GM18511 (cell line): ENCODE measurements around the gene ABT1.

Experiments used
- ATAC-seq: cut with Tn5 transposase; IDR thresholded peaks from one replicate; pipeline ENCODE4 v1.9.1; 2021; ENCODE audit warnings: mild to moderate bottlenecking, moderate library complexity; ENCODE audit not compliant: unreplicated experiment

The ABT1 gene

DNA sequence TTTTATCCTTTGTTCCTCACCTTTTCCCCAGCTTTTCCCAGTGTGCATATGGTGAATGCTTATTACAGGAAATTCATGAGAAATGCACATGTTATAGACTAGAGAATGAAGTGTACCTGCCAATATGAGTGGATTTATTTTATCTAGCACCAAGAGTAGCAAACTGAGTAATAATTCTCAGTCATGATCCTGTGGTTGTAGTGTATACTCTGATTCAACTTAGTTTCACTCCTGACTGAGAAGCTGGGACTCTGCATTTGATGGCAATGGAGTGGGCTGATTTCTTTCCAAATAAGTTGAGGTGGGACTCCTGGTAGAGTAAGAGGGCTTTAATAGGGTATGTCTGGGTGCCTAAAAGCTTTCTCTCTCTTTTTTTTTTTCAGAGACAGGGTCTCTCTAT lies 4.0 kb downstream of the ABT1 start:
- ATAC-seq = no peak

DNA sequence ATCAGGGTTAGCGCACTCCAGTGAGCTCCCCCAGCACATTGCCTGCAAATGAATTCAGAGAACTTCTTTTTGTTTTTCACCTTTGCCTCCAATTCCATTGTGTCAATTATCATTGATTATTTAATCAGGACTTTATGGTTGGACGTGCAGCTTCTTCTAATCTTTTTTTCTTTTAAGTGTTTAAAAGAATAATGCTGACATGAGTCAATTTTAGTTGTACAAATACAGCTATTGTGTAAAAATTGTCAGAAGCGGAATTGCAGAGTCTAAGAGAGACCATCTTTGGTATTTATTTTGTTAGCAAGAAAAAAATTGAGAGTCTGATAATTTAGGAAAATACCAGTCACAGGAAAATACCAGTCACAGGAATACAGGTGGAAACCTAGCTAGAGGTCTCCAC lies 5.5 kb downstream of the ABT1 start:
- no peak for ATAC-seq

DNA sequence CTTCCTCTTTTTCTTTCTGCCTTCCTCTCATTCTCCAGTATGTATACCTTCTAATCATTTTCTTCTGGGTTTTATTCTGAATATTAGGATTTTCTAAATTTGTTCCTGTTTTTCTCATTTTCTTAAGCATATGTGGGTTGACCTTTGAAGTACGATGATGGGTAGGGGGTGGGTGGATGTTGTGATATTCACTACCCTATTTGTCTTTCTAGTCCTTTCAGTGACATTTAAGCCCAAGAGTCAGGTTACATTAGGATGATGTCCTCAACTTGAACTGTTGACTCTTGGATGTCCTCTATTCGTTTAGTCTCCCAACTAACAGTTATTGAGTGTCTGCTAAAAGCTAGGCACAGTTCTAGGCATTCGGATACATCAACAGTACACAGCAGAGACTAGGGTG lies 7.3 kb downstream of the ABT1 start:
- no peak for ATAC-seq

DNA sequence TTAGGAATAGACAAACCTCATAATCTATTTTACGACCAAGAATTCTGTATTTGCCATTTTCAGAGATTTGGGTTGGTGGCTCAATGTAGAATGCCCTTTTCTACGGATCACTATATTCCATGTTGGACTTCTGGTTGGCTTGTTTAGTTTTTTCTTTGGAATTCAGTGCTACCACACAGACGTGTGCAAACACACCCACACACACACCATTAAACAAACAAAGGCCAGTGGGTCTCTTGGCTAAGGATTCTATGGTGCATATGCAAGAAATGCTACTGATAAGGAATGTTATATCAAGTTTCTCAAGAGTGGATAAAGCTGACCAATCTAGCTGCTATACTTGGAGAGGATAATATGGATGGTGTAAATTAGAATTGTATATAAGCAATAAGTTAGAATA lies 8.0 kb downstream of the ABT1 start:
- no peak for ATAC-seq

DNA sequence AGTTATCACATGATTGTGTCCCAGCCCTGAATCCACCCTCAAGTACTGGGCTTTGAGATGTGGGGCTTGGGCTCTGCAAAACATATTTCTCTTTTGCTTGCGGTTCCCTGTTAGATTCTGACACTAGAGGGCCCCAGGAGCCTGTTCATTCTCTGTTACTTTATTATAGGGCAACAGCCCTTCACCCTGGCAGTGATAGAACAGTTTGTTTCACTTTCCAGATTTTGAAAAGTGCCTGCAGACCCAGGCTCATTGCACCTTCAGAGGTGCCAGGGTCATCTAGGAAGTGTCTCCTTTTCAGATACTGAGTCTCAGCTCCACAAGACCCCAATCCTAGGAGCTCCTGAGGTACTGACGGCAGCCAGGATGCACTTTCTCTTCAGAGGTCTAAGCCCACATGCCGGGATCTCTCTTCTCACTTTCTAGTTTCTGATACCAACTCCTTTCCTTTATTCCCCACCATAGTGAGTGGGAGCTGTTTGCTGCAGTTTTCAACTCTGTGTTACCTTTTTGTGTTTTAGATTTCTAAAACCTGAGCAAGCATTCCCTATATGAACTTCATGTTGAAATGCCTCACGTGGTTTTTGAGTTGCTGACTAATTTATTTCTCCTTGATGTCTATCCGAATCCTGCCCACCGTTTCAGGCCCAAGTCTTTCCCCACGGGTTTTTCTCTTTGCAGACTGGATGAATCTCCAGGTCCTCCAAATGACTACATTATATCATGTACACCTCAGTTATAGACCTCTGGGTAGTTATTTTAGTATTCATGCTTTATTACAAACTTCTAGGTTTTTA lies 10.9 kb downstream of the ABT1 start:
- peak; percentile 75 for ATAC-seq

DNA sequence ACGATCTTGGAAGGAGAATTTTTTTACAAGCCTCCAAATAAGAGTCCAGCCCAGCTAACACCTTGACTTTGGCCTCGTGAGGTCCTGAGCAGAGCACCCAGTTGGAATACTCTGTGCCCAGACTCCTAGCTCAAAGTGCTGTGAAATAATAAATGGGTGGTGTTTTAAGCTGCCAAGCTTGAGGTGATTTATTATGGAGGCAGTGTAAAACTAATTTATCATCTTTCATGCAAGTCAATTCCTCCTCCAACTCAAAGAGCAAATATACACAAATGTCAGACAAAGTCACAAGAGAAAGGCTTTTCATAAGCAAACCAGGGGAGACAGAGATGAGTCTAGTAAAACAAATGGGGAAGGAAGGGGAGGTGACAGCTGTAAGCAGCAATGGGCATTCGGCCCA lies 12.7 kb downstream of the ABT1 start:
- no peak for ATAC-seq

DNA sequence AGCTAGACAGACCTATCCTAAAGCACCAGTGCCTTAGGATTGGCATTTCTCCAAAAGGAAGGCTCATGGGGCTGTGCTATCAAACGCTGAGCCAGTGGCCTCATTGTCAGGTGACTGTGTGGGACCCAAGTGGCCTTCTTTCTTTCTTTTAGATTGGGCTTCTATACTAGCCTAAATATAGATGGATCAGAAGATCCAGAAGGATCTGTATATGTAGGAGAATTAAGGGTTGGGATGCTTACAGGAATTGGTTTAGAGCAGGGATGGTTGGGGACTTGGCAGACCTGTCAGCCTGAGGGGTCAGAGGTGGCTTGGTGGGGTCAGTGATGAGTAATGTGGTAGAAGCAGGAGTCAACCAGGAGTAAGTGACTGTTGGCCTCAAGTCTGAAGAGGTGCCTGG lies 14.8 kb downstream of the ABT1 start:
- no peak for ATAC-seq

DNA sequence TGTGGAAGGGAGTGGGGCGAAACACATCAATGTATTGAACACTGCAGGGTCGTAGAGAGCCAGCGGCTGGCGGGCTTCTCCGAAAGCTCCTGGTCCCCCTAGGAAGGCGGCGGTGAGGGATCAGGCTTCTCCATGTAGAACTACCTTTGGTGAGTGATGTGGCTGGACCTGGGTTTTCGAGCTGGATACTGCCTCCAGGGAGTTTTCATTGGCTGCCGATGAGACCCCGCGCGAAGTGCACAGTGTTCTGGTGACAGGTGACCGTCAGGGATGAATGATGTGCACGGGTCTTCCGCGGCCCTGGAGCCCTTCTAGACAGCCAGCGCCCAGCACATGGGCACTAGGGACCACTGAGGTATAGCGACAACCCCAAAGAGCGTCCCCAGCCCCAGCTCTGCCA lies 16.4 kb downstream of the ABT1 start:
- no peak for ATAC-seq

DNA sequence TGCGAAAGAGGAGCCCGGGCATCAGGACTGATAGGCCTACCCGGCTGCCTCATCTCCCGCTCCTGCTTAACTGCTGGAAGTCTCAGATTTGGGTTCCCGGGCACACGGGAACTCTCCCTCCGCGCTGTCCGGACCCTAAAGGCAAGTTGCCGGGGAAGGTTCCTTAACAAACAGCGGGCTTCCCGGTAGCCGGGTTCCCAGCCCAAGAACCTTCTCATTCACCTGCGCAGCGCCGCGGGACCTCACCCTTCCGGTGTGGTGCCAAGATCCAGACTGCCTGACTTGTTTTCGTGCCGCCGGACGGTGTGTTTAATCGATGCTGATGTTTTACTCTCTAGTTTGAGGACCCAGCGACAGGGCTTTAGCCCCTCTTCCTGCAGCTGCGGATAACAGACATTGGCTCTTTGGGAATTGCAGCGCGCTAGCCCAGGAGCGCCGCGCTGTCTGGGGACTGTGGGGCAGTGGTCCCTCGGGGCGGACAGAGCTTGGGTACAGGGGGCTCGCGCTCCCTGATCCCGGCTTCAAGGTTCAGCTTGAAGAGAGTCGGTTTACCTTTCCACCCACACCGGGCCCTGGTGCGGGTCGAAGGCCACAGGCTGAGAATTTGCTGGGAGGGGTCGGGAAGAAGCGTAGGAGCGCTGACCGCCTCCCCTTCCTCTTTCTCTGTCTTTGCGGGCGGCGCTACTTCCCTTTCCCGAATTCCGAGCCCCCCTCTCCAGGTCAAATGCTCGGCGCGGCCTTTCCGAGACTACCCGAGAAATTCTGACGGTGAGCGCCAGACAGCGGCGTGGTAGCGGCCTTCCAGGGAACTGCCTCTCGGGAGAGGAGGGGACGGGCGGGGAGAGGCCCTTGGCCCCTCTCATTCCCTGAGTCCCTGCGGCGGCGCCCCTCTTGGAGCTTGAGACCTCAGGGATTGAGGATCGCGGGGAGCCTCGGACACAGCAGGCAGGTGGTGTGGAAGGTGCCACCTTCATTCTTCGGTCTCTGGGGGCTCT lies 17.2 kb downstream of the ABT1 start:
- ATAC-seq = no peak

DNA sequence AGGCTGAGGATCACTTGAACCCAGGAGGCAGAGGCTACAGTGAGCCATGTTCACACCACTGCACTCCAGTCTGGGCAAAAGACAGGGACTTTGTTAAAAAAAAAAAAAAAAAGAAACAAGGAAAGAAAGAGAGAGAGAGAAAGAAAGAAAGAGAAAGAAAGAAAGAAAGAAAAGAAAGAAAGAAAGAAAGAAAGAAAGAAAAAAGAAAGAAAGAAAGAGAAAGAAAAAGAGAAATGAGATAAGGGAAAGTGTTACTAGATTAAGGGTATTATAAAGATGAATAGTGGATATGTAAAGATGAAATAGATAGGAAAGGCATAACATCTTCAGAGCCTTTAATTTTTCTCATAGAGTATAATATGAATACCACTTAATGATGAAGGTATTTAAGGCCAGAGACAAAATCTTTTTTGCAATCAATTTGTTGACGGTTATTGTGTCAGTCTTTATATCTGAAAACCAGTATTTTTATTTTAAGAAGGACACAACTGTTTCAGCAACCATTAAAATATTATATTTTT lies 26.6 kb downstream of the ABT1 start:
- ATAC-seq = no peak

DNA sequence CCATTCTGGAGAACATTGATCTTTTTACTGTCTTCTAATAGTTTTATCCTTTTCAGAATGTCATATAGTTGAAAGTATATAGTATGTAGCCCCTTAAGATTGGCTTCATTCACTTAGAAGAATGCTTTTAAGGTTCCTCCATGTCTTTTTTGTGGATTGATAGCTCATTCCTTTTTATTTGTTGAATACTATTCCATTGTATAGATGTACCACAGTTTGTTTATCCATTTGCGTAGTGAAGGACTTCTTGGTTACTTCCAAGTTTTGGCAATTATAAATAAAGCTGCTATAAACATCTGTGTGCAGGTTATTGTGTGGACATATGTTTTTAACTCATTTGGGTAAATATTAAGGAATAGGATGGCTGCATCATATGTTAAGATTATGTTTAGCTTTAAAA lies 27.8 kb downstream of the ABT1 start:
- no peak for ATAC-seq

DNA sequence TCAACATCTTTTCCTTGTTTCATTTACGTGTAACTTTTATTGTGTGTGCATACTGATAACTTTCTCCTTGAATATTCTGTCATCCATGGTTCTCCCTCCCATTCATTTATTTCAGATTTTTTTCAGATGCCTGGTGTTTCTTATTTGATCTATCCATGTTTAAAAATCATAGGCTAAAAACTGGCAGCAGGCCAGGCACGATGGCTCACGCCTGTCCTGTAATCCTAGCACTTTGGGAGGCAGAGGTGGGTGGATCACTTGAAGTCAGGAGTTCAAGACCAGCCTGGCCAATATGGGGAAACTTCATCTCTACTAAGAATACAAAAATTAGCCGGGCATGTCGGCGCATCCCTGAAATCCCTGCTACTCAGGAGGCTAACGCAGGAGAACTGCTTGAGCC lies 31.1 kb downstream of the ABT1 start:
- ATAC-seq = no peak

DNA sequence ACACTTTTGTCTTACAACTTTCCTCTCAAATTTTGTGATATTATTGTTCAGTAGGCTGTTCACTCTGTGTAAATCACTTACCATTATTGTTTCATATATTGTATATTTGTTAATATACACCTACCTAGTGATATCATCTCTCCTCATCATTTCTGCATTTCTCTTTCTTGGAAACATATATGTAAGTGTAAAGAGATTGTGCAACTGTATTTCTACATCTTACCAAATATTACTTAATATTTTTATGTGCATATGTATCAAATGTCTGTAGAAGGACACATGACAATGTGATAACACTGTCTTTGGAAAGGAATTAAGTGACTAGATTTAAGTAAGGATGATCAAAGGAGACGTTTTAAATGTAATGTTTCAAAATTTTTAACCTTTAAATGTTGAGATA lies 32.6 kb downstream of the ABT1 start:
- ATAC-seq = no peak

DNA sequence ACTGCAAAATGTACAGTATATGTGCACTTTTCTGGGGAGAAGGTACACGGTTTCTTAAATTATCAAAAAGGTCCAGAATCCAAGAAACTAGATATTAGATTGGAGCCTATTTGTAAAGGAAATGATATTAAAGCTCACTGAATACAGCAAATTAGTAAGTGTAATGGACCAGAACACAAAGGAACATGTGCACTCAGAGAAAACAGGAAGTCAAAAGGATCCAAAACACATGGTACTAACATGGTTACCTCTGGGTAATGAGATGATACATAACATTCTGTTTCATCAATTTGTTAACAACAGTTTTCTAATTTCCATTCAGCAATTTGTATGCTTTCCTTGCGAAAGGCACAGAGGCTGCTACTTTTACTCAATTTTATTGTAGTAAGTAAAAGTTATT lies 44.1 kb downstream of the ABT1 start:
- ATAC-seq = no peak

DNA sequence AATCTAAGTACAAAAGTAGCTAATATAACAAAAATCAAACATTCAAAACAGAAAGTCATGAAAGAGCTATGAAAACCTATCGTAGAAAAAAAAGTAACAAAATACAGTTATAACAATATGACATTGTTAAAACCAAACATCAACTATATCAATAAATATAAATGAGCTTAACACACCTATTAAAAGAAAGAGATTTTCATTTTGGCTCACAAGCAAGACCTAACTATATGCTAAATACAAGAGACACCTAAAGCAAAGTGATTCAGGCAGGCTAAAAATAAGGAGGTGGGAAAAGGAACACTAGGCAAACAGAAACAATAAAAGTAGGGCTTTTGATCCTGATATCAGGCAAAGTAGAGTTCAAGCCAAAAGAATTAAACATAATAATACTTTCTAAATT lies 49.3 kb downstream of the ABT1 start:
- ATAC-seq = no peak
